RKO (cell line): ENCODE data around the gene ARRB1.
A peak's percentile ranks its signal among the peaks of the same experiment; 100 is the strongest.
"Not testable (repeated sequence)": the region's sequence is repeated elsewhere in the genome, so short reads cannot be mapped to it uniquely, and the experiment has no call there.

ENCODE experiments used
- DNase-seq: peaks from one replicate; pipeline ENCODE4 v3.0.0-alpha.2; 2016; ENCODE audit warnings: low spot score

ARRB1 gene

GRCh38 chr11:75324189-75324588 lies 27.3 kb downstream of the ARRB1 start:
- no peak for DNase-seq

- DNase-seq: no peak
These were observed 27.9 kb downstream of the ARRB1 start for GRCh38 chr11:75323609-75324008.

DNA sequence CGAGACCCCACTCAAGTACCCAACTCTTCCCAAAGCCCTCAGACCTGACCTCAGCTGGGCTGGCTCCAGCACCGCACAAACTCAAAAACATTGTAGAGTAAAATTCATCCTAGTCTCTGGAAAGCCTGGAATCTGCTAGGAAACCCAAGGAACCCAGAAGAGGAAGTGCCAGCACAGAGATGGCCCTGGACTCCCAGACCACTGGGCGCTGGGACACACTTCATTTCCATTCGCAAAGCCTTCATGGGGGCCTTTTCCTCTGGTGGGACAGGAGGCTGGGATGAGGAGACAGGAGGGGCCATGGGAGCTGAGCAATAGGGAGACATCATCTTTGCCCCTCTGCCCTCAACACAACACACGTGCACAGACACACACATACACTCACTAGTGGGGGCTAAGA lies 30.8 kb downstream of the ARRB1 start:
- DNase-seq: no peak

GRCh38 chr11:75320046-75320618 lies 31.3 kb downstream of the ARRB1 start:
- no peak for DNase-seq

GRCh38 chr11:75319035-75319877 lies 32.2 kb downstream of the ARRB1 start:
- no peak for DNase-seq

- no peak for DNase-seq
These were observed 33.9 kb downstream of the ARRB1 start for GRCh38 chr11:75317446-75318122.

DNA sequence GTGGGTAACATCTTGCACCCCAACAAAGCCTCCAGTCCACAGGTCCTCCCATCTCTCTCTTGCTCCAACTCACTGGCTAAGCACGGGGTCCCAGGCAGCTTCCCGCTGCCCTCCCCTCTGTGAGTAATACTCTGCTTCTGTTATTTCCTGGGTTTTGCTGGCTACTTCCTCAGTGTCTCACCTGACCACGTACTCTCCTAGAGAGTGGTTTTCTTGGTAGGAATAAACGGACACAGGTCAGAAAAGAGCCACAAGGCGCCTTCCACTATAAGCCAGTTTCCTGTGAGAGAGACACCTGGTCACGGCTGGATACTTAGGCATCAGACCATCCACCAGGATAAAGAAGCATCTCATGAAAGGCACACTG lies 36.0 kb downstream of the ARRB1 start:
- DNase-seq: no peak

DNA sequence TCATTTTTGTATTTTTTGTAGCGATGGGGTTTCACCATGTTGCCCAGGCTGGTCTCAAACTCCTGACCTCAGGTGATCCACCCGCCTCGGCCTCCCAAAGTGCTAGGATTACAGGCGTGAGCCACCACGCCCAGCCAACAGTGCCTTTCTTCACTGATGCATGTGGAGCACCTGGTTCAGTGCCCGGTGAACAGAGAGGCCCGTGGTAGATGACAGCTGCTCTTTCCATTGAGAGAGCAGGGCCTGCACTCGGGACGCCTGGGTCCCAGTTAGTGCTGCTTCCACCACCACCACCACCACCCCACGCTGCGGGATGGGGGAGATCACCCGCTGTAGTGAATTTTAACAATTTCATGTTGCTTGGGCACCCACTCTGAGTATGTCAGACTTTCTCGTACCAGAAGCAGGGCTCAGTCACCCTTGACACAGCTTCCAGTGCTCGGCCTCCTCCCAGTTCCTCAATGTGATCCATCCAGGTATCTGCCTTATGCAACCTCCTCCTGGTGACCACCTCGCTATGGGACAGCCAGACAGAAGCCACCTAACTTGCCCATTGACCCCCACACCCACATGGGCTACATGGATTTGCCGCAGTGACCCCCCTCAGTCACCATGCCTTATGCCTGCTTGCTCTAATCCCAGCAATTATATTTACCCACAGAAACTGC lies 36.6 kb downstream of the ARRB1 start:
- no peak for DNase-seq

GRCh38 chr11:75313513-75314272 lies 37.8 kb downstream of the ARRB1 start:
- DNase-seq: peak; percentile 63

GRCh38 chr11:75312346-75312745 lies 39.1 kb downstream of the ARRB1 start:
- no peak for DNase-seq

DNA sequence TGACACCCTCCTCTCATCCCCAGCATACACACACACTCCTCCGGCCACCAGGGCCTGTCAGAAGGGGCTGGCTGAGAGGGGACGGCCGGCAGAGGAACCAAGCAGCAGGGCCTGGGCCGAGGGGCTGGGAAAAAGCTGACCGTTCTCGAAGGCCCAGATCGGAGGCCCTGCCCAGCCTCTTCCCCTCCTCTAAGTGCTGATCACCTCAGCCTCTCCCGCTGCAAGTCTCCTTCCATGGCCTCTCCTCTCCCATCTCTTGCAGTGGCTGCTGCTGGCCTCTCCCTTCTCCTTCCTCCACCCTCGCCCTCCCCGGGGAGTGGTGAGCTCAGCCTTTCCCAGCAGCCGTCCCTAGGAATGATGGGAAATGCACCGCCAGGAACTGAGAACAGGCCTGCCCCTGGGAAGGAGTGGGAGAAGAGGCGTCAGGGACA lies 39.6 kb downstream of the ARRB1 start:
- no peak for DNase-seq

- DNase-seq: no peak
These were observed 42.5 kb downstream of the ARRB1 start for GRCh38 chr11:75308986-75309385.

GRCh38 chr11:75308116-75308515 lies 43.3 kb downstream of the ARRB1 start:
- no peak for DNase-seq

GRCh38 chr11:75307058-75307457 lies 44.4 kb downstream of the ARRB1 start:
- no peak for DNase-seq

DNA sequence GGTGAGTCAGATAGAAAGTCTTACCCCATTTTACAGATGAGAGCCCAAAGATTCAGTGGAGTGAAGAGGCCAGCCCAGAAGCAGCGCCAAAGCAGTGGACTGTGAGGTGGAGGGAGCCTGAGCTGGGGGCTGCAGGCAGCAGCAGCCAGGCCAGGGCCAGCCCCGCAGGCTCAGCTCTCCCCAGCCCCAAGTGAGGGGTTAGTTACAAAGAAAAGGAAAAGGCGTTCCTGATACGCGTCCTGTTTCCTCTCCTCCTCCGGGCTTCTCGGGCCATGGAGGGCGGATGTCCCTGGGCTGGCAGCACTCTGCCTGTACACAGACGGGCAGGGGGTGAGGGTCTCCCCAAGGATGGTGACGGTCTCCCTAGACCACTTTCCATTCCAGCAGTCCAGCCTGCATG lies 44.9 kb downstream of the ARRB1 start:
- no peak for DNase-seq

DNA sequence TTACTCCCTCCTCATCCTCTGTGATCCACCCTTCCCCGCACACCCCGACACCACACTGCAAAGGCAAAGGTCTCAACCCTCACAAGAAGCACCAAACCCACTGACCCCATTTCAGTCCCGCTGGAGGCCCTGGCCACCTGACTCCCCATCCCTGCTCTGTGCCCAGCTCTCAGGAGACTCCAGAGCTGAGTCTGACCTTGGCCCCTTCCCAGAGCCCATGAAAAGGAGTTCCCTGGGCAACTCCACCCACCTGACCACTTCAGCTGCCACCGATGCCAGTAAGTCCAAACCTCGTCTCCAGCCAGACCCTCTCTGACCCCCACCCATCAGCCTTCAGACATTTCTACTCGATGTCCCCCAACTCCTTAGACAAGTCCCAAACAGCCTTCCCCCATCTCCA lies 45.5 kb downstream of the ARRB1 start:
- DNase-seq: no peak

GRCh38 chr11:75305452-75305851 lies 46.0 kb downstream of the ARRB1 start:
- no peak for DNase-seq

- DNase-seq: not testable (repeated sequence)
These were observed 46.5 kb downstream of the ARRB1 start for GRCh38 chr11:75304941-75305340.

DNA sequence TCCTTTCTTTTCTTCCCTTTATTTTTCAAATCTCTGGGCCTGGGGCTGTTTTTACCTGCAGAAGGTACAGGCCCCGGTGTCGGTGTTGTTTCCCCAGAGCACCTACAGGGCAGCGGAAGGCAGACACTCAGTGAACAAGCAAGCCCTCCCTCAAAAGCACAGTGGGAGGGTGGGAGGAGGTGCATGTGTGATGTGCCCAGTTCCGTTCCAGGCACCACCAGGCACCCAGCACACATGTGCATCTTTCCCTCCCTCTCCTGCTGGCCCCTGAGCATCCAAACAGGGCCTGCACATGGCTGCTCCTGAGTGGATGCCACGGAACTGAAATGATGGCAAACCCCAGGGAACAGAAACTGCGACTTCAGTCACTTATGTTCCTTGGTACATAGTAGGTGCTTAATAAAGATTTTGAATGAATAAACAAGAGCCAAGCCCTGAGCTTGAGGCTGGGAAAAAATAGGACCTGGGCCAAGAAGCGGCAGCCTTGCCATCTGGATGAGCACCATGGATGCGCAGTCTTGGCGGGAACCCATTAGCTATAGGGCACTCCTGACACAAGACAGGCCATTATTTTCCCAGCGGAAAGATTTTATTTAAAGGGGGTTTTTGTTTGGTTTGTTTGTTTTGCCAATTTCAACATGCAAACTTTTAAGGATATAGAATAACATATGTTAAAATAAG lies 47.8 kb downstream of the ARRB1 start:
- no peak for DNase-seq

DNA sequence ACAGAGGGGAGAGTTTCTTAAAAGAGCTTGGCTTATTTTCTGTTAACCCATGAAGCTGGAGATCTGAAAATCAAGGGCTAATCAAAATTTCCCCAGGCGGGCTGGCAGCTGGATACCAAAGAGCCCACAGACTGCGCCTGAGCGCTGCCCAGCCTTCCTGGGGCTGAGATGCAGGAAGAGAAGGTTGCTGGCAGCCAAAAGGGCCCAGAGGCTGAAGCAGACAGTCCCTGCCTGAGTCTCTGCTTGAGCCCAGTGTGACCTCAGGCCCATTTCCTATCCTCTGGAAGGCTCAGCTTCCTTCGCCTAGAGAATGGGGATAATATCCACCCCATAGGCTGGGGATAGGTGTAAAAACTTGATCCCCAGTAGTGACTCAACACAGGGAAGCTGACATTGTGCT lies 49.1 kb downstream of the ARRB1 start:
- no peak for DNase-seq

DNA sequence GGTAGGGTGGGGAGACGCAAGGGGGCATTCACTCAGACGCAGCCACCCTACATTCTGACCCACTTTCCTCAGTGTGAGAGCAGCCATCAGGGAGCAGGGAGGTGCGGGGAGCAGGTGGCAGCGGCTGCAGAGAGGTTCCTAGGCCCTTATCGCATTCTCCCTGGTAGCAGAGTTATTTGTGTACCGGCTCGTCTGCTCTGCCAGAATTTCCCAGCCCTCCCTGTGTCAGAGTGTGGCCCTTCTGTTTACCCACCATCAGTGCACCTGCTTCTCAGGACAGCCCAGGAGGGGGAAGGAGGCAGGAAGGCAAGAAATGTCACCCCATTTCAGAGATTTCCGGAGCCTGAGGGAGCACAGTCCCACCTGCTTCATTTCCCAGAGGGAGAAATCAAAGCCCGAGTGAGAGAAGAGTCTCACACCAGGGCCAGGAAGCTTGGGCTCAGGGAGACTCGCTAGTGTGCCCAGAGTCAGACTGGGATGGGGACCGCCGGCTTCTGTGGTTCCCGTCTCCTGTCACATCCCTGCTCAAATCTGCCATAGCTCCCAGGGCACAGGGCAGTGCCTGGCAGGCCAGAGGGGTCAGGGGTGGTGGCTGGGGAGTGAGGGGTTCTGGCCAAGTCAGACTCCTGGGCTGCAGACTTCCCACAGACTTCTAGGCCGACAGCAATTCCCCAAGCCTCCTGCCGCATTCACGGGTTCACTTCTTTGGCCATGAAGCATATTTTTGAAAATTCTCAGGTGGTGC lies 49.7 kb downstream of the ARRB1 start:
- no peak for DNase-seq
